GM19238 (cell line): ENCODE results near the gene ARHGAP22.
A peak's percentile ranks its signal among the peaks of the same experiment; 100 is the strongest.
"Not testable (repeated sequence)": the region's sequence is repeated elsewhere in the genome, so short reads cannot be mapped to it uniquely, and the experiment has no call there.

Source experiments
- DNase-seq: peaks from one replicate; pipeline ENCODE4 v3.0.0; 2011; ENCODE audit warnings: low spot score; ENCODE audit not compliant: insufficient read length

ARHGAP22 gene, protein sequence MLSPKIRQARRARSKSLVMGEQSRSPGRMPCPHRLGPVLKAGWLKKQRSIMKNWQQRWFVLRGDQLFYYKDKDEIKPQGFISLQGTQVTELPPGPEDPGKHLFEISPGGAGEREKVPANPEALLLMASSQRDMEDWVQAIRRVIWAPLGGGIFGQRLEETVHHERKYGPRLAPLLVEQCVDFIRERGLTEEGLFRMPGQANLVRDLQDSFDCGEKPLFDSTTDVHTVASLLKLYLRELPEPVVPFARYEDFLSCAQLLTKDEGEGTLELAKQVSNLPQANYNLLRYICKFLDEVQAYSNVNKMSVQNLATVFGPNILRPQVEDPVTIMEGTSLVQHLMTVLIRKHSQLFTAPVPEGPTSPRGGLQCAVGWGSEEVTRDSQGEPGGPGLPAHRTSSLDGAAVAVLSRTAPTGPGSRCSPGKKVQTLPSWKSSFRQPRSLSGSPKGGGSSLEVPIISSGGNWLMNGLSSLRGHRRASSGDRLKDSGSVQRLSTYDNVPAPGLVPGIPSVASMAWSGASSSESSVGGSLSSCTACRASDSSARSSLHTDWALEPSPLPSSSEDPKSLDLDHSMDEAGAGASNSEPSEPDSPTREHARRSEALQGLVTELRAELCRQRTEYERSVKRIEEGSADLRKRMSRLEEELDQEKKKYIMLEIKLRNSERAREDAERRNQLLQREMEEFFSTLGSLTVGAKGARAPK

DNA sequence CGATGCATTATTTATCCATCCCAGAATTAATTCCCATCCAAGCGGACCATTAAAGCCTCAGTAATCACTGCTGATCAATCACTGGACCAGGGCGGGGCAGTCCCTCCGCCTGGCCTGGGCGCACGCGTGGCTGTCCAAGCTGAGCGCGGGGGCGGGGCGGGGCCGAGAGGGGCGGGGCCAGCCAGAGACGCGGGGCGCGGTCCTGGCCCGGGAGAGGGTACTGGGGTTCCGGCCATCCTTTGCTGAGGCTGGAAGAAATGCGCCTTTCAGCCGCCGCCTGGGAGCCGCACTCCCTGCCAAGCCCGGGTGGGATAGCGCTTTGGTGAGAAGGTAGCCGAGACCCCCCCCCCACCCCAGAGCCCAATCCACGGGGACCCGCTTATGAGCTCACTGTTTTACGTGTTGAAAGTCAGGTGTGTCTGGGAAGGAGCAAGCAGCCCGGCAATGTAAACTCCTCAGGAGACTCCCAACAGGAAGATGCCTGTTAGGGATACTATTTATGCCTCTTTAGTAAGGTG is at the start of gene ARHGAP22:
Gene ARHGAP22 (minus strand): TSS at position 83 of the 518 bp plus-strand sequence. CDS start 277 bp downstream, outside the sequence.
- peak; percentile 48 for DNase-seq

DNA sequence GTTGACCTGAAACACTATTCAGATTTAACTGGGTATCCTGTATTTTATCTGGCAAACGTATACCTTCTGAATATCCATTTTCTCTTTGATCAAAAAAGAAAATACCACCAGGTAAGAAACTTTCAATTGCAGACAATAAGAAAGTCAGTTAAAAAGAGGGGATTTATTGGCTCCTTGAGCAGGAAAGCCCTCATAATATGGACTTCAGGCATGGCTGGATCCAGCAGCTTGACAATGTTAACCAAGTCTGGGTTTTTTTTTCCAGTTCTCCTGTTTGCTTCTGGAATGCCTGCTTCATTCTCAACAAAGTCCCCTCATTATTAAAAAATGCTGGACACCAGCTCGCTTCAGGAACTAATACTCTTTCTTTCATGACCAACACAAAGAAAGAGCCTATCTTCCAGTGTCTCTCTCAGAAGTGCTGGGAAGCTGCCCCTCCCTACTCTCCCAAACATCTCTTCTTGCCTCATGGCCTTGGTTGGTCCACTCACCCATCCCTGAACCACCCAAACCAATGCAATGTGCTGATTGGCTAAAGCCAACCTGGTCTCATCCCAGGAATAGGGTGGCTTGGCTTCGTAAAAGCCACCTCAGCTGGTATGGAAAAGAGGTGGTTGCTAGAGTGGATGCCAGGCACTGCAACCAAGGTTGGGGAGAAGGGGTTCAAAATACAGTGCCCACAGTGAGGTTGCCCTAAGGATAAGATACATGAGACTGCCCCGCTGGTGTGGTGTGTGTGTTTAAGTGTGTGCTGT is 49.2 kb upstream of the ARHGAP22 start:
- no peak for DNase-seq

DNA sequence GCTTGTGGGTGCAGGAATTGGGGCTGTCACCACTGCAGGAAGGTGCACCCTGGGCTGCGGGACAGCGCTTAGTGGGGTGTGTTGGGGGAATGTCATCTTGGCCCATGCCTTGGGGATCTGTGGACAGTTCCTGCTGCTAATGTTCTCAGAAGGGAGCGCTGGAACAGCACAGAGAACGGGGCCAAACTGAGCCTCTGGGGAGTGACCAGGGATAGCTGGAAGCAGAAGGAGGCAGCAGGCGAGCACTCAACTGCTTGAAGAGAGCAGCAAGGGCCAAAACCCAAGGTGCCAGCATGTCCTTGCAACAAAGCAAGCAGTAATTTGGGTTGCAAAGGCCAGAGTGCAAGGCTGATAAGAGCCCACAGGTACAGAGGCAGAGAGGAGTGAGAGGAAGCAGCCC is 48.5 kb upstream of the ARHGAP22 start:
- no peak for DNase-seq

DNA sequence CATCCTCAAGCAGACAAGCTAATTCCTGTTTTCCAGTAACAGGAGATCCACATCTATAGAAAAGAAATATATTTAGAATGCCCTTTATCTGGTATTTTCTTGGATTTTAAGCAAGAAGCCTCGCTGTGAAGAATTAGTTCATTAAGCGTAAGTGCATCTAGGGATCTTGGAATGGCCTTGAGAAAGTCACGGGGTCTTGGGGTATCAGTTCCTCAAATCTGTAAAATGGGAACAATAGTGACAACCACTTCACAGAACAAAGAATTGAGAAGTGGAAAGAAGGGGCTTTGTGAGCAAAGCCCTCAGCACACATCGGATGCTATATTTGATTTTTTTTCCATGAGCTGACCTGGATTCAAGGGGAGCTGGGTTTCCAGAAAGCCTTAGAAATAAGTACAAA is 47.5 kb upstream of the ARHGAP22 start:
- no peak for DNase-seq

DNA sequence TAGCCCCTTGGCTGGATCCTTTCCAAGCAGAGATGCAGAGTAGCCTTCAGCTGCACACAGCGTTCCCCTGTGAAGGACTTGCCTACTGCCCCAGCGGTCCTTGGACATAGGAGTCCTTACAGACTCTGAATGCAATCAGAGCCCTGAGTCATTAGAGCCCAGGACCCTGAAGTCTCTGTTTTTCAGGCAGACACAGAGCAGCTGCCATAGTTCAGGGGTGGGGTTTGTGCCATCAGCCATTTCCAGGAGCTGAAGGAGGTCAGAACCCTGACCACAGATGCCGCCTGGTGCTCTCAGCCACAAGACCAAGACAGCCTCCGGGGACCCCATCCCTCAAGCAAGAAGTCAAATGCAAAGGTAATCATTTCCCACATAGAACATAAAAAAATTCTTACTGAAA is 47.0 kb upstream of the ARHGAP22 start:
- DNase-seq, result no peak

DNA sequence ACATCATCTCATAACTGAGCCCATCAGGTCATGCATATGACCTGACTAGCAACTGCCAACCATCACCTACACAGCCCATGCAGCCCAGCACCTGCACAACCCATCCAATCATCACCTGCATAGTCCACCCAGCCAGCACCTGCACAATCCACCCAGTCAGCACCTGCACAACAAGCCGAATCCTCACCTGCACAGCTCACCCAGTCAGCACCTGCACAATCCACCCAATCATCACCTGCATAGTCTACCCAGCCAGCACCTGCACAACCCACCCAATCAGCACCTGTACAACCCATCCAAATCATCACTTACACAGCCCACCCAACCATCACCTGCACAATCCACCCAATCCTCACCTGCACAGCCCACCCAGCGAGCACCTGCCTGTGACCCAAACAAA is 46.4 kb upstream of the ARHGAP22 start:
- DNase-seq, result no peak

DNA sequence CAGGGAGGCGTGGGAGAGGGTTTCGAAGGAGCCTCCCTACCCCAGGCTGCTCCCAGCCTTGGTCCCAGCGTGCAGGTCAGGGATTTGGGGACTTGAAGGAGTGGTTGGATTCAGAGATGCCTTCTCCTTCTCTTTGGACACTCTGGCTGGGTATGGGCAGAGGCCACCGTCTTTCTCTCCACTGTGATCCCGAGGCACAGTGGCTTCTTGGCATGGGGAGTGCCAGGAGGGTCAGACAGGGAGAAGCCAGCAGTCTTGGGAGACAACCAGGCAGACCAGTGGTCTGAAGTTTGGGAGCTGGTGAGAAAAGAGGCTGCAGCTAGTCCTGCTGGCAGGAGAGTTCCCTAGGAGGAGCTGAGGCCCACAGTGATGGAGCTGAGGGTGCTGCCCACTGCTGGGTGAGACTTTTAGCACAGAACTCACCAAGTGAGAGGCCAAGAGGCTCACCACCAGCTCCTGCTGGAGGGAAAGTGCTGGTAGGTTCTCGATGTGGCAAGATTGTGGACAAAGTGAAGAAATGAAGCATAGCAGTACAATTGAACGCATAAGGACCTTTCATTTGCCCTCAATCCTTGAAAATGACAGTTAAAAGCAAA is 44.6 kb upstream of the ARHGAP22 start:
- no peak for DNase-seq

DNA sequence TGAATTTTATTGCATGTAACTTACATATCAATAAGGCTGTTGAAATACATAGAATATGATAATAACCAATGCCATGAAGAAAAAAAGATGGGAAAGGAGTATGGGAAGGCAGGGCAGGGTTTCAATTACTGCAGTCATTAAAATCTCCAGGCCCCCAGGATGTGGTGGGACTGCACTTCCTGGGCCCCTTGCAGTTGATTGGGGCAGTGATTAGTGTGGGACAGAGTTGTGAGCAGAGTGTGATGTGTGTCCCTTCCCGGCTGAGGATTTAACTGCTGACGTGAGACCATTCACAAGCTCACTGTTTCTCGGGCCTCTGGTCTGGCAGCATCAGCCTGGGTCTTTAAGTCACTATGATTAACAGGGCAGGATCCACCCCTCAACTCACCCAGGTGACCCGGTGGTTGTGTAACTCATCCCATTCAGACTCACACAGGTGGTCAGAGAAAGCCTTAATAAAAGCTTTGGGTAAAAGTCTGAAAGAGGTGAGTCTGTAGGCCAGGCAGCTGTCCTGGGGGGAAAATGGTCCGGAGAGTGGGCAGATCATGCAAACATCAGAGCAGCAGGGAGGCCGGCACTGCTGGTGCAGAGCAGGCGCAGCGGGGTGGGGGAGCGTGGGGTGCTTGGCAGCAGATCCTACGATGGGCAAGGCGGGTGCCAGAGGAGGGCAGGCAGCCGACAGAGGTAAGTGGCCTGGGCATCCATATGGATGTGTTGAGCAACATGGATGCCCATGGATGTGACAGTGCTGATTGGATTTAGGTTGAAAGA is 43.5 kb upstream of the ARHGAP22 start:
- DNase-seq, result no peak

DNA sequence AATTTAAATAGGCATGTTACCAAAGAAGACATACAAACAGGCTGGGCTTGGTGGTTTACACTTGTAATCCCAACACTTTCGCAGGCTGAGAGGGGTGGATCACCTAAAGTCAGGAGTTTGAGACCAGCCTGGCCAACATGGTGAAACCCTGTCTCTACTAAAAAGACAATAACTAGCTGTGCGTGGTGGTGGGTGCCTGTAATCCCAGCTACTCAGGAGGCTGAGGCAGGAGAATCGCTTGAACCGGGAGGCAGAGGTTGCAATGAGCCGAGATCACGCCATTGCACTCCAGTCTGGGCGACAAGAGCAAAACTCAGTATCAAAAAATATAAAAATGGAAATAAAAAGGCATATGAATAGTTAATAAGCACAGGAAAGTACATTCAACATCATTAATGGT is 42.2 kb upstream of the ARHGAP22 start:
- not testable (repeated sequence) for DNase-seq

DNA sequence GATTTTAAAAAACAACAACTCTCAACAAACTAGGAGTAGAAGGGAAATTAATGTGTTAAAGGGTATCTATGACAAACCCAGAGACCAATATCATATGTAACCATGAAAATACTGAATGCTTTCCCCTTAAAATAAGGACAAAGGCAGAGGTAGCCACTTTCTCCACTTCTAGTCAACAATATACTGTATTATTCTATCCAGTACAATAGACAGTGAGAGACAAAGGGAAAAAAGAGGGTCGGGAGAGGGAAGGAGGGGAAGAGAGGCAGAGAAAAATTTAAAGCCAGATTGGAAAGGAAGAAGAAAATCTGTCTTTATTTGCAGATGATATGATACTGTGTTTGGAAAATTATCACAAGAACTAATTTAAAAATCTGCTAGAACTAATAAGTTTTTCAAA is 40.7 kb upstream of the ARHGAP22 start:
- DNase-seq, result no peak

DNA sequence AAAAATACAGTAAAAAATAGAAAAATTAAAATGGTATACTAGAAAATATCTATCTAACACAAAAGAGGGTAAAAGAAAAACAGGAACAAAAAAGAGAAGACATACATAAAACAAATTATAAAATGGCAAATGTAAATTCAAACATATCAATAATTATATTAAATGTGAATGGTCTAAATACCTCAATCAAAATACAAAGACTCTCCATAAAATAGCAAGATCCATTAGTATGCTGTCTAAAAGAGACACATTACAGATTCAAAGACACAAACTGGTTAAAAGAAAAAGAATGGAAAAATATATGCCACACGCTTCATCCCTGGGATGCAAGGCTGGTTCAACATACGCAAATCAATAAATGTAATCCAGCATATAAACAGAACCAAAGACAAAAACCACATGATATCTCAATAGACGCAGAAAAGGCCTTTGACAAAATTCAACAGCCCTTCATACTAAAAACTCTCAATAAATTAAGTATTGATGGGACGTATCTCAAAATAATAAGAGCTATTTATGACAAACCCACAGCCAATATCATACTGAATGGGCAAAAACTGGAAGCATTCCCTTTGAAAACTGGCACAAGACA is 36.3 kb upstream of the ARHGAP22 start:
- not testable (repeated sequence) for DNase-seq

DNA sequence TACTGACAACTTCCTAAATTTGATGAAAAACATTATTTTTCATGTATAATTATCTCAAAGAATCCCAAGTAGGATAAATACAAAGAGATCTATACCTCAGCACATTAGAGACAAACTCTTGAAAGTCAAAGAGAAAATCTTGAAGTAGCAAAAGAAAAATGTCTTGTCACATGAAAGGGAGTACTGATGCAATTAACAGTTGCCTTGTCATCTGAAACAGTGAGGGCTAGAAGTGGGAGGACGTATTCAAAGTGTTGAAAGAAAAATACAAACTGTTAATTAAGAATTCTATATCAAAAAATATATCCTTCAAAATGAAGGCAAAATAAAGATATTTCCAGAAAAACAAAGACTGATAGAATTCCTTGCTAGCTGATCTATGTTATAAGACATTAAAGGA is 35.5 kb upstream of the ARHGAP22 start:
- DNase-seq, result no peak

DNA sequence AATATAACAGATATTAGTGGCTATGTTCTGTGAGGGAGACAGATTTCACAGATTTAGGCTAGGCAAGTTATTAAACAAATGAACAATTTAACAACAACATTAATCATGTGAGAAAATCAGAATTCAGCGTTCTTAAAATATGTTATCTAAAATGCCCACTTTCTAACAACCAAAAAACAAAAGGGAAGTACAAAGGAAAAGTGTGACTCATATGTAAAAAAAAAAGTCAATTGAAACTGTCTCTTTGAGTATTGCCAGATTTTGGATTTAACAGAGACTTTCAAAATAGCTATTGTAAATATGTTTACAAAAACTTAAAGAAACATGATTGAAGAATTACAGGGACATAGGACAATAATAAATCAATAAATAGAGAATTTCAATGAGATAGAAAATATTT is 34.8 kb upstream of the ARHGAP22 start:
- DNase-seq, result no peak

DNA sequence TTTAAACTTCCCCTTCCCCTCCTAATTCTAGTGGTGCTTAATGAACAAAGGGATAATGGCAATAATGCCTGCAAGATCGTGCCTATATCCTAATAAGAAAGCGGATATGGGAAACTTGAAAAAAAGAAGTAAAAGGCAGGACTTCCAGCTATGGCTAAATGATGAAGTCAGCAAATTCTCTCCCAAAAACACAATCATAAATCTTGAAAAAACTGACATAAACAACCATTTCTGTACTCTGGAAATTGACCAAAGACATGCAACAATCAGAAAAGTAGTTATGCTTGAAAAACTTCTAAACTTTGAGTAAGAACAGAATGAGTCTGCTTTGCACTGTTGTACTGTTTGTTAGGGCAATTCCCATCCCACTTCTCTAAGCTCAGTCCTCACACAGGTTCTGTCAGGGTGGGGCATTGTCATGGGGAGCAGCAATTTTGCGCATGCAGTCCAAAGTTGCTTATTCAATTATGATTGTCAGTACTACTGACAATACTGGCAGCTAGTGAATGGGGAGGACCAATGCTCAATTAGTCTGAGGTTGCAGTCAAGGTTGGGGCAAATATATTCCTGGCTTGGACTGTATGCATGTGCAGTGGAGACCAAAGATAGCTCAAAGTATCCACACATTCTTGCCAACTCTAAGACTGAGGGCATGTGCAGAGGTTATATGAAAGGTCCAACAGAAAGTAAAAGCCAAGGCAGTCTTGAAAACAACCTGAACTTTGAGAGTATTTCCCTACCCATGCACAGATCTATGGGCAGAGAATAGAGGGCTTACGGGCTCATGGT is 34.1 kb upstream of the ARHGAP22 start:
- no peak for DNase-seq

DNA sequence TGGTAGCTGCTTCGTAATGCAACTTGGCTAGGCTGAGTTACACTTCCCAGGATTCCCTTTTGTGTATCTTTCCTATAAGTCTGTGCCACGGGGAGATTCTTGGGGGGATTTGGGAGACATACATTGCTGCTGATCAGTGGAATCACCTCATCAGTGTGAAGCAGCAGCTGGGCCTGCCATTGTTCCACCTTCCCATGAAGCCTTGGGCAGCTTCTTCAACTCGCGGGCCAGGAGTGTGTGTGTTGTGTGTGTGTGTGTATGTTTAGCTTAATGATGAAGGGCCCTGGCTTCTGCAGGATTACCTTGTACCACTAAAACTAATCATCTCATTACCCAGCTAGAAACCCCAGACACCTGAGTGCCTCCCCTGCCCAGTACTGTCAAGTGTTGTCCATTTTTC is 33.3 kb upstream of the ARHGAP22 start:
- no peak for DNase-seq

DNA sequence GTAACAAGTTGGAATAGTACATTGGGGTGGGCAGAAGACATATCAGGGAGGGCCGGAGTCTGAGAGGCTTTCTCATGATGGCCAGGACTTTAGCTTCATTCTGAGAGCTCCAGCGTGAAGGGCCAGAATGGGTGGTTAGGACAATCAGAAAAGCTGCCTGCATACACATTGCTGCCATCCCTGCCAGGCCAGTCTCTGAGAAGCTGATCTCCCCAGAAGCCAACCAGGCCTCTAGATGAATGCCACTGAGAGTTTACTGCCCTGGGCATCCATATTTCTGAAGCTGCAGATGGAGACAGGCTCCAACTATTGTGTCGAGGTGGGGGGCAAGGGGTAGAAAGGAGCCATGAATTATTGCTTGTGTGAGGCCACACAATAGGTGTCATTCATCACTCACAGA is 32.0 kb upstream of the ARHGAP22 start:
- DNase-seq, result no peak

DNA sequence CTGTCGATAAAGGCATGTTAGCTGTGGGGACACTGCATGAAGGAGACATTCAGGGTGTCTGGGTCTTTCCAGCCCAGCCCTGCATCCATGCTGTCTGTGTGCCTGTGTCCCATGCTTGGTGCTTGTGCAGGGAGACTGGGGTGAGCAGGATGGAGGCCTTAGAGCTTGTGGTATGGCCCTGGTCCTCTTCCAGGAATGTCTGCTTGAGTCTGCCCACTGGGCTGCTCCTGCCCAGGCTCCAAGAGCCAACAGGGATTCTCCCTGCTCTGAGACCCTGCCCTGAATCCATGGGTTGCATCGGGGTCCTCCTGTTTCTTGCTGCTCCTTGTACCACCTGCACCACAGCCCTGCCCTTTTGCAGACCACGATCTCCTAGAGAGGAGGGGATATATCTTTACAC is 31.4 kb upstream of the ARHGAP22 start:
- DNase-seq, result no peak

DNA sequence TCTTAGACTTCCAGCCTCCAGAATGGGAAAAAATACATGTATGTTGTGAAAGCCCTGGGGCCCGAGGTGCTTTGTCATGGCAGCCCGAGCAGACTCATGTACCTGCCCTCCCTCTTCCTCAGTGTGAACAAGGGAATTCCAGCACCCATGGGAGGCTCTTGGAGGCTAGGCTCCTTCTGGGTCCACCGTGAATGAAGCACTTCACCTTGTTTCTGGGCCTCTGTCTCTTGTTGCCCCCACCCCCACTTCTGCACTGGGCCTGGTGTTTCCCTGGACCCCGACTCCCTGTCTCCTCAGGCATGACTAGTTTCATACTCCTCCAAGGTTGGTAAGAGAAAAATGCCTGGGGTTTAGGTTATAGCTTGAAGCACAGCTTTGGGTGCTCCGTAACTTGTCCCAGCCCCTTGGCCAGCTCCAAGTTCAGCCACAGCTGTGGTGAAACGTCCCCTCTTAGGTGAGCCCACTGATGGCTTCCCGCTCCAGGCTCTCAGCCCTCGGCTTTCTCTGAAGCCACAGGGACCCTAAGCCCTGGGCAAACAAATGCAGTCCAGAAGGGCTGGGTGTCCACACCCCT is 30.2 kb upstream of the ARHGAP22 start:
- DNase-seq, result no peak
